Measurements from ENCODE around the gene OSBP2. TPM values are rescaled to one million over a fixed set of nuclear protein-coding genes. Genes with fewer than 3 reads are reported as not detected.

Gene OSBP2
- total RNA-seq, 1 experiment from 2014 or later: 10.2 TPM

GRCh38 chr22:30782613-30783012 lies 87.9 kb downstream of the OSBP2 start:
- ATAC-seq: peak; percentile 72
- Histone ChIP-seq H4K20me1 (ENCODE audit: low read length) (no peaks in the 10 kb centered on the region), H3K4me1 (ENCODE audit: insufficient read depth, low read length) (peaks cover 21% of the 10 kb centered on the region), H3K36me3 (ENCODE audit: low read depth, low read length) (no peaks in the 10 kb centered on the region), H3K9ac (ENCODE audit: low read length) (peak overlapping the region; percentile 50; the same call in 1 of the 2 replicates), H3K4me2 (ENCODE audit: low read length) (peak overlapping the region; percentile 63), H3K4me3 (ENCODE audit: low read length) (0 out of 2 replicates have a peak overlapping the region, but pooled peaks have one; percentile 3), H3K27ac (ENCODE audit: low read length) (peak overlapping the region; percentile 76), H3K27me3 (ENCODE audit: low read length) (no peaks in the 10 kb centered on the region), H3K79me2 (ENCODE audit: low read length) (no peaks in the 10 kb centered on the region), H3K9me2 (replicated peaks; ENCODE audit: low read length) (no peaks in the 10 kb centered on the region), H3F3A (ENCODE audit: low read length, unreplicated experiment) (no peaks in the 10 kb centered on the region), H2AFZ (ENCODE audit: low read length) (no peak overlapping the region), H3K9me3 (ENCODE audit: low read length) (no peaks in the 10 kb centered on the region)
- TF ChIP-seq EZH2 (IDR thresholded peaks at IDR 0.05; ENCODE audit: low read length, unreplicated experiment) (no peak), EZH2phosphoT487 (IDR thresholded peaks at IDR 0.05; ENCODE audit: borderline replicate concordance, low read length) (no peak), CTCF (conservative IDR thresholded peaks at IDR 0.05; ENCODE audit: low read depth, low read length) (no peak)
- peak; percentile 63 for DNase-seq
- POLR2A ChIA-PET (ENCODE audit: unreplicated experiment): no interaction called here
- CTCF ChIA-PET: no interaction called here
- no TSS peak for BruUV-seq (replicated peaks)
- intact Hi-C loops (cut with micrococcal nuclease): loop anchor here (1.0 to 5.0 kb wide), 2 partner anchors 8 to 50 kb away; no protein-coding TSS in a partner anchor

GRCh38 chr22:30783021-30783420 lies 88.3 kb downstream of the OSBP2 start:
- peaks cover 21% of the 10 kb centered on the region for H3K4me1 ChIP-seq (ENCODE audit: insufficient read depth, low read length)
- peak overlapping the region; percentile 63 for H3K4me2 ChIP-seq (ENCODE audit: low read length)
- peak overlapping the region; percentile 76 for H3K27ac ChIP-seq (ENCODE audit: low read length)
- no peak for ATAC-seq
- no peaks in the 10 kb centered on the region for H3K27me3 ChIP-seq (ENCODE audit: low read length)
- POLR2A ChIA-PET (ENCODE audit: unreplicated experiment): no interaction called here
- no peaks in the 10 kb centered on the region for H3F3A ChIP-seq (ENCODE audit: low read length, unreplicated experiment)
- TF ChIP-seq CTCF (conservative IDR thresholded peaks at IDR 0.05; ENCODE audit: low read depth, low read length) (no peak), EZH2 (IDR thresholded peaks at IDR 0.05; ENCODE audit: low read length, unreplicated experiment) (no peak), EZH2phosphoT487 (IDR thresholded peaks at IDR 0.05; ENCODE audit: borderline replicate concordance, low read length) (no peak)
- no peaks in the 10 kb centered on the region for H3K9me3 ChIP-seq (ENCODE audit: low read length)
- no peaks in the 10 kb centered on the region for H3K36me3 ChIP-seq (ENCODE audit: low read depth, low read length)
- CTCF ChIA-PET: no interaction called here
- 0 out of 2 replicates have a peak overlapping the region, but pooled peaks have one; percentile 3 for H3K4me3 ChIP-seq (ENCODE audit: low read length)
- peak overlapping the region; percentile 50; the same call in 1 of the 2 replicates for H3K9ac ChIP-seq (ENCODE audit: low read length)
- intact Hi-C loops (cut with micrococcal nuclease): loop anchor here (5.0 kb wide), 1 partner anchor 49 kb away; no protein-coding TSS in a partner anchor
- H3K9me2 ChIP-seq (replicated peaks; ENCODE audit: low read length): no peaks in the 10 kb centered on the region
- BruUV-seq (replicated peaks): no TSS peak
- no peak overlapping the region for H2AFZ ChIP-seq (ENCODE audit: low read length)
- H3K79me2 ChIP-seq (ENCODE audit: low read length): no peaks in the 10 kb centered on the region
- DNase-seq: peak; percentile 65
- H4K20me1 ChIP-seq (ENCODE audit: low read length): no peaks in the 10 kb centered on the region

GRCh38 chr22:30785527-30785926 lies 90.9 kb downstream of the OSBP2 start:
- Histone ChIP-seq H3K79me2 (ENCODE audit: low read length) (no peaks in the 10 kb centered on the region), H3K4me2 (ENCODE audit: low read length) (no peak overlapping the region), H3F3A (ENCODE audit: low read length, unreplicated experiment) (no peaks in the 10 kb centered on the region), H3K27me3 (ENCODE audit: low read length) (no peaks in the 10 kb centered on the region), H3K4me3 (ENCODE audit: low read length) (no peak overlapping the region), H2AFZ (ENCODE audit: low read length) (no peak overlapping the region), H3K36me3 (ENCODE audit: low read depth, low read length) (no peaks in the 10 kb centered on the region), H3K9me2 (replicated peaks; ENCODE audit: low read length) (no peaks in the 10 kb centered on the region), H4K20me1 (ENCODE audit: low read length) (no peaks in the 10 kb centered on the region), H3K9me3 (ENCODE audit: low read length) (no peaks in the 10 kb centered on the region), H3K4me1 (ENCODE audit: insufficient read depth, low read length) (peaks cover 21% of the 10 kb centered on the region), H3K27ac (ENCODE audit: low read length) (no peak overlapping the region), H3K9ac (ENCODE audit: low read length) (no peak overlapping the region)
- intact Hi-C loops (cut with micrococcal nuclease): no loop called here
- CTCF ChIA-PET: no interaction called here
- POLR2A ChIA-PET (ENCODE audit: unreplicated experiment): no interaction called here
- ATAC-seq (no peak), DNase-seq (no peak)
- BruUV-seq (replicated peaks): no TSS peak
- no peak for TF ChIP-seq CTCF (conservative IDR thresholded peaks at IDR 0.05; ENCODE audit: low read depth, low read length)
- no peak for TF ChIP-seq EZH2 (IDR thresholded peaks at IDR 0.05; ENCODE audit: low read length, unreplicated experiment)
- TF ChIP-seq EZH2phosphoT487 (IDR thresholded peaks at IDR 0.05; ENCODE audit: borderline replicate concordance, low read length): no peak

All from PC-3 (cell line).